ENCODE data around the gene RNF19B. TPM values are rescaled to one million over a fixed set of nuclear protein-coding genes. Genes with fewer than 3 reads are reported as not detected.

The RNF19B gene
- total RNA-seq, 4 donors from 2014 or later, result 28.1 to 62.1 (median 54.6) TPM

DNA sequence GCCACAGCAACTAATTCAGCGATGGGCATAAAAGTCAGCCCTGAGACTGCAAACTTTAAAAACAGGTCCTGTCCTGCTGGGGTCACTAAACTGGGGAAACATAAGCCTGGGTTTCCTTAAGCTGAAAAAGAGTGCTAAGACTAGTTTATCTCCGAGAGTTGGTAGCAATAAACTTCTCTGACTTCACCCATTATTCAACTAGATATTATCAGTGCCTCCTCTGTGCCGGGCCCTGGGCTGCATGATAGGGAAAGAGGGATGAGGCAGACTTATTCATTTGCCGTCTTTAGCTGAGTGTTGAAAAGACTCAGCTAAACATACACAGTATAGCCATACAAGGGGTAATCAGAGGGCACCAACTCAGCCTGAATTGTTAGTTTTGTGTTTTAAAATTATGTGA, 39.0 kb upstream of the RNF19B start:
- TF ChIP-seq POLR2A (IDR thresholded peaks at IDR 0.05) (no peak), CTCF (IDR thresholded peaks at IDR 0.05) (no peak)
- peaks cover 0 to 14% (median 0%) of the 10 kb centered on the region in 3 donors for H3K36me3 ChIP-seq
- H3K27ac ChIP-seq, result no peak overlapping the region
- peaks cover 0 to 12% (median 0%) of the 10 kb centered on the region in 4 donors for H3K4me1 ChIP-seq
- H3K4me3 ChIP-seq, result no peak overlapping the region
- no peaks in the 10 kb centered on the region for H3K27me3 ChIP-seq
- H3K9me3 ChIP-seq, result no peaks in the 10 kb centered on the region
- DNase-seq, result no peak

DNA sequence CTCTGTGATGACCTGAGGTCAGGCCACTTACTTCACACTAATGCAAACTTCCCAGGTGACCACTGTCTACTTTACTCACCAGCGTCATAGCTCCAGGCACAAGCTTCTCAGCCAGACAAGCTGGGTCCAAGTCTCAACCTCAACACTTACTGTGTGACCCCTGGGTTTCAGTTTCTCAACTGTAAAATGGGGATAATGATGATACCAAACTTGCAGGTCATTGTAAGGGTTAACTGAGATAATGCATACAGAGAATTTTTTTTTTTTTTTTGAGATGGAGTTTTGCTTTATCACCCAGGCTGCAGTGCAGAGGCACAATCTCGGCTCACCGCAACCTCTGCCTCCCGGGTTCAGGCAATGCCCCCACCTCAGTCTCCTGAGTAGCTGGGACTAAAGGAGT, 37.4 kb upstream of the RNF19B start:
- TF ChIP-seq CTCF (IDR thresholded peaks at IDR 0.05), result no peak
- TF ChIP-seq POLR2A (IDR thresholded peaks at IDR 0.05), result no peak

GRCh38 chr1:33001282-33001681, 36.7 kb upstream of the RNF19B start:
- Histone ChIP-seq H3K9me3 (no peaks in the 10 kb centered on the region), H3K36me3 (no peaks in the 10 kb centered on the region), H3K27me3 (no peaks in the 10 kb centered on the region), H3K4me3 (no peak overlapping the region), H3K27ac (no peak overlapping the region), H3K4me1 (peaks cover 0 to 6% (median 0%) of the 10 kb centered on the region in 4 donors)
- TF ChIP-seq POLR2A (IDR thresholded peaks at IDR 0.05) (no peak), CTCF (IDR thresholded peaks at IDR 0.05) (peak in 3 of 6 experiments; percentile 8 to 40 (median 40))
- DNase-seq, result no peak

More for the DNA sequence above, 37.4 kb upstream of the RNF19B start:
- Histone ChIP-seq H3K27me3 (no peaks in the 10 kb centered on the region), H3K4me3 (no peak overlapping the region), H3K9me3 (no peaks in the 10 kb centered on the region), H3K27ac (no peak overlapping the region), H3K36me3 (no peaks in the 10 kb centered on the region), H3K4me1 (peaks cover 0 to 7% (median 0%) of the 10 kb centered on the region in 4 donors)
- no peak for DNase-seq

- Histone ChIP-seq H3K27ac (no peak overlapping the region), H3K4me3 (no peak overlapping the region), H3K27me3 (no peaks in the 10 kb centered on the region), H3K4me1 (peaks cover 0 to 6% (median 0%) of the 10 kb centered on the region in 4 donors), H3K9me3 (no peaks in the 10 kb centered on the region), H3K36me3 (no peaks in the 10 kb centered on the region)
- no peak for TF ChIP-seq CTCF (IDR thresholded peaks at IDR 0.05)
- TF ChIP-seq POLR2A (IDR thresholded peaks at IDR 0.05), result no peak
- no peak for DNase-seq
Observed at GRCh38 chr1:33000427-33001026, 35.9 kb upstream of the RNF19B start.

DNA sequence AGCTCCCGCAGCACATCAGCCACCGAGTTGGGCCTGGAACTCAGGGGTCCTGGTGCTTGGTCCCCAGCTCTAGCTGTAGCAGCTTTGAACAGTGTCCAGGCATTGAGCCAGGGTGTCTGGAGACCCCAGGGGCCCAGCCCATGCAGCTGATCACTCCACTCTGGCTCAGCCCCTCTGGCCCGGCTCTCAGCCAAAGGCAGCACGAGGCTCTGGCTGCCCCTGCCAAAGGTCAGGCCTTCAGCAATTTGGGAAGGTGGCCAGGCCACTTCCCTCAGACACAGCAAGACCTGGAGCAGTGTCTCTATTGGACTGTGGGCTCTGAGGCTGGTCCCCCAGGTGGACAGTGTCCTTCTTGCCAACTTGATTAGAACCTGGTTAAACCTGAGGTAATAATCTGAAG, 34.4 kb upstream of the RNF19B start:
- Histone ChIP-seq H3K27me3 (no peaks in the 10 kb centered on the region), H3K4me3 (no peak overlapping the region), H3K4me1 (peaks cover 0 to 6% (median 0%) of the 10 kb centered on the region in 4 donors), H3K36me3 (no peaks in the 10 kb centered on the region), H3K9me3 (no peaks in the 10 kb centered on the region), H3K27ac (no peak overlapping the region)
- no peak for DNase-seq
- TF ChIP-seq CTCF (IDR thresholded peaks at IDR 0.05) (no peak), POLR2A (IDR thresholded peaks at IDR 0.05) (no peak)
